Lung (tissue), 12 donors: ENCODE measurements around the gene FAM186B. TPM values are rescaled to one million over a fixed set of nuclear protein-coding genes. Genes with fewer than 3 reads are reported as not detected.
"Not testable (repeated sequence)": the region's sequence is repeated elsewhere in the genome, so short reads cannot be mapped to it uniquely, and the experiment has no call there.

Experiments
- ATAC-seq: fragments of 200-7000 bp; cut with Tn5 transposase; one replicate; pipeline ENCODE4 v1.9.1; 2020; ENCODE audit warnings: moderate number of reproducible peaks; ENCODE audit not compliant: insufficient read depth, low FRiP score
- DNase-seq, 3 donors: peaks; one replicate each; pipeline ENCODE4 v3.0.0-alpha.2; 2013 to 2017
- H3K27ac ChIP-seq, 2 donors: one replicate each; pipeline ENCODE4 v1.5.1; 2013; ENCODE audit warnings: mild to moderate bottlenecking in 2 of 2, moderate library complexity in 2 of 2, control low read depth in 1 of 2, inconsistent platforms in 1 of 2, low read depth in 1 of 2, low read length in 1 of 2
- H3K27me3 ChIP-seq, 3 donors: one replicate each; pipeline ENCODE4 v1.5.1; 2013; ENCODE audit warnings: low read length in 2 of 3; ENCODE audit not compliant: control insufficient read depth in 3 of 3, insufficient read depth in 3 of 3
- H3K36me3 ChIP-seq, 4 donors: one replicate each; pipeline ENCODE4 v1.5.1; 2013; ENCODE audit warnings: low read length in 4 of 4, mild to moderate bottlenecking in 1 of 4, moderate library complexity in 1 of 4; ENCODE audit not compliant: control insufficient read depth in 4 of 4, insufficient read depth in 4 of 4
- H3K4me1 ChIP-seq, 5 donors: one replicate each; pipeline ENCODE4 v1.5.1; 2013; ENCODE audit warnings: low read length in 5 of 5, mild to moderate bottlenecking in 2 of 5, moderate library complexity in 1 of 5; ENCODE audit not compliant: control insufficient read depth in 5 of 5, insufficient read depth in 5 of 5
- H3K4me3 ChIP-seq: one replicate; pipeline ENCODE4 v1.5.1; 2013; ENCODE audit warnings: mild to moderate bottlenecking, control low read depth, moderate library complexity
- H3K9ac ChIP-seq, 2 donors: one replicate each; pipeline ENCODE4 v1.5.1; 2013; ENCODE audit warnings: low read length in 2 of 2, control low read depth in 1 of 2; ENCODE audit not compliant: insufficient read depth in 1 of 2
- H3K9me3 ChIP-seq, 4 donors: one replicate each; pipeline ENCODE4 v1.5.1; 2013; ENCODE audit warnings: low read length in 3 of 4, mild to moderate bottlenecking in 1 of 4, moderate library complexity in 1 of 4; ENCODE audit not compliant: control insufficient read depth in 4 of 4, insufficient read depth in 3 of 4
- CTCF ChIP-seq: IDR thresholded peaks from 2 replicates; pipeline ENCODE4 v1.5.1; 2012; ENCODE audit warnings: mild to moderate bottlenecking; ENCODE audit errors: control extremely low read depth, extremely low read depth
- WGBS, 2 donors: extraction: QIAGEN DNeasy Blood & Tissue Kit; methylation state at CpG; one replicate each; pipeline ENCODE4 v1.1.7; 2013; 5-methylcytosine and 5-hydroxymethylcytosine counted together
- polyA plus RNA-seq, 2 donors: library from polyadenylated mRNA; stranded (reverse); fragments of 200-250 nt; gene quantifications; one replicate each; pipeline ENCODE4 v1.2.1, GENCODE V29; 2013
- total RNA-seq, 2 donors: library from RNA; depleted of rRNA in 1 of 2; stranded (reverse); fragments of >200 nt in 1 of 2; gene quantifications; one replicate each; pipeline ENCODE4 v1.2.1, GENCODE V29; 2014 to 2021
- donor health status: control.
- donor health status: control.
- donor health status: Bipolar disorder and iron deficiency.
- donor health status: healthy.
- donor health status: DM: yes; HTN: yes; CAD: no.

FAM186B gene
- total and polyA plus RNA-seq, 4 donors = 0.17 to 0.80 (median 0.43) TPM

DNA sequence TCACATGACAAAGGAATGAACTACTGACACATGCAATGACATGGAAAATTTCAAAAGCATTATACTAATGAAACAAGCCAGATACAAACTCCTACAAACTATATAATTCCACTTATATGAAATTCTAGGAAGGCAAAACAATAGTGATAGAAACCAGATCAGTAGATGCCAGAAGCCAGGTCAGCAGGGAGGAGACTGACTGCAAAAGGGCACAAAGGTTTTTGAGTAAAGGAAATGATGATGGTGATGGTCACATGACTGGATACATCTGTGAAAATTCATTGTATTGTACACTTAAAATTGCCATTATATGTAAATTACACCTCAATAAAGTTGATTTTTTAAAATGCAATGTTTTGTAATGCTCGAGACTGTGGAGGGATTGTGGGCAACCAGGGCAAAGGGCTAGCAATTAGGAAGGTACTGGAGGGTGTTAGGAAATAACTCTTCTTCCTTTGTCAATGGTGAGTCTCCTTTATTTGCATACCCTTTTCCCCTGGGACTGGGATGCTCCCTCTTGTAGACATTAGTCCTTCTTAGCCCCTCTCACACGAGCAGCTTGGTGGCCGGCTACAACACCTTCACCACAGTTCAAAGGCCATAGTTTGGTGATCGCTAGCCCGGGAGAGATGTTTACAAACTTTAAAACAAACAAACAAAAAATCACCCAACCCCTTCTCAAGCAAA, 11.2 kb upstream of the FAM186B start:
- no peaks in the 10 kb centered on the region for H3K9me3 ChIP-seq
- no peak overlapping the region for H3K9ac ChIP-seq
- H3K4me3 ChIP-seq = no peak overlapping the region
- no peak for TF ChIP-seq CTCF
- 58 to 60% methylated on average over 5 of the region's 5 CpGs for WGBS, 2 donors
- ATAC-seq (no peak), DNase-seq (no peak)
- H3K36me3 ChIP-seq = no peaks in the 10 kb centered on the region
- peaks cover 0 to 17% (median 3%) of the 10 kb centered on the region in 5 donors for H3K4me1 ChIP-seq
- H3K27ac ChIP-seq = no peak overlapping the region
- H3K27me3 ChIP-seq = no peaks in the 10 kb centered on the region

DNA sequence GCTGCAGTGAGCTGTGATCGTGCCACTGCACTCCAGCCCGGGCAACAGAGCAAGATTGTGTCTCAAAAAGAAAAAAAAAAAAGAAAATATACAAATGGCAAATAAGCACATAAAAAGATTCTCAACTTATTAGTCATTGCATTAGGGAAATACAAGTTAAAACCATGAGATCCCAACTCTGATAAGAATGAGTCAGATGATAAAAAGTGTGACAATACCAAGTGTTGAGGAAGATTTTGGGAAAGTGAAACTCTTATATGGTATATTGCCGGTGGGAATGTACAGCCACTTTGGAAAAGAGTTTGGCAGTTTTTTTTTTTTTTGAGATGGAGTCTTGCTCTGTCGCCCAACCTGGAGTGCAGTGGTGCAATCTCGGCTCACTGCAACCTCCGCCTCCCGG, 10.3 kb upstream of the FAM186B start:
- no peak for TF ChIP-seq CTCF
- no peak overlapping the region for H3K27ac ChIP-seq
- H3K36me3 ChIP-seq = no peaks in the 10 kb centered on the region
- H3K27me3 ChIP-seq = no peaks in the 10 kb centered on the region
- H3K9me3 ChIP-seq = no peaks in the 10 kb centered on the region
- no peak overlapping the region for H3K9ac ChIP-seq
- no peak for ATAC-seq
- no peak for DNase-seq
- peaks cover 0 to 9% (median 0%) of the 10 kb centered on the region in 5 donors for H3K4me1 ChIP-seq
- WGBS, 2 donors = 92 to 95% methylated on average over 7 of the region's 7 CpGs
- no peak overlapping the region for H3K4me3 ChIP-seq

GRCh38 chr12:49612210-49612609, 6.8 kb upstream of the FAM186B start:
- H3K27me3 ChIP-seq = no peaks in the 10 kb centered on the region
- peaks cover 0 to 2% (median 0%) of the 10 kb centered on the region in 4 donors for H3K9me3 ChIP-seq
- no peak for ATAC-seq
- no peak overlapping the region for H3K27ac ChIP-seq
- H3K36me3 ChIP-seq = no peaks in the 10 kb centered on the region
- no peak for DNase-seq
- no peak overlapping the region for H3K4me3 ChIP-seq
- TF ChIP-seq CTCF = no peak
- H3K9ac ChIP-seq = no peak overlapping the region
- no peaks in the 10 kb centered on the region for H3K4me1 ChIP-seq

DNA sequence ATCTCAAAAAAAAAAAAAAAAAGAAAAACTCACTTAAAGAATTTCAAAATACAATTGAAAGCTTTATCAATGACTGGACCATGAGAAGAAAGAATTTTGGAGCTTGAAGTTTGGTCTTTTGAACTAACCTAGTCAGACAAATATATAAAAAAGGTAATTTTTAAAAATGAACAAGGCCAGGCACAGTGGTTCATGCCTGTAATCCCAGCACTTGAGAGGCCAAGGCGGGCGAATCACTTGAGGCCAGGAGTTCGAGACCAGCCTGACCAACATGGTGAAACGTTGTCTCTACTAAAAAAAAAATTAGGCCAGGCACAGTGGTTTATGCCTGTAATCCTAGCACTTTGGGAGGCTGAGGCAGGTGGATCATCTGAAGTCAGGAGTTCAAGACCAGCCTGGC, 5.3 kb upstream of the FAM186B start:
- not testable (repeated sequence) for H3K4me1 ChIP-seq, H3K36me3 ChIP-seq, H3K27me3 ChIP-seq, H3K27ac ChIP-seq, DNase-seq, ATAC-seq, H3K4me3 ChIP-seq, H3K9me3 ChIP-seq, H3K9ac ChIP-seq
- 98% methylated on average over 4 of the region's 4 CpGs for WGBS, 2 donors
